CD4-positive, alpha-beta memory T cell (primary cell): Measurements from ENCODE around the gene ZDHHC8. TPM values are rescaled to one million over a fixed set of nuclear protein-coding genes. Genes with fewer than 3 reads are reported as not detected.
A peak's percentile ranks its signal among the peaks of the same experiment; 100 is the strongest.

ENCODE experiments used
- CTCF ChIA-PET: fragments of 350-600 bp; sonication (Branson Sonifier 250); formaldehyde crosslinking; loops from one replicate; lab custom pipeline; 2021; ENCODE audit warnings: inconsistent platforms; ENCODE audit not compliant: partially characterized antibody; lab: Charles Lee
- POLR2A ChIA-PET: fragments of 350-600 bp; sonication (Branson Sonifier 250); formaldehyde crosslinking; loops from one replicate; lab custom pipeline; 2021; ENCODE audit not compliant: partially characterized antibody; lab: Charles Lee
- DNase-seq, 5 donors: peaks; one replicate each; pipeline versions ENCODE4 v3.0.0 to v3.0.0-alpha.2; 2020 to 2022; ENCODE audit warnings: mixed read lengths in 1 of 5
- H3K27ac ChIP-seq: one replicate; pipeline ENCODE4 v1.7.0; 2013; ENCODE audit warnings: low read depth, low read length
- H3K27me3 ChIP-seq: 2 replicates; pipeline ENCODE4 v1.7.0; 2013; ENCODE audit warnings: mild to moderate bottlenecking, low read length, moderate library complexity; ENCODE audit not compliant: insufficient read depth
- H3K36me3 ChIP-seq: 2 replicates; pipeline ENCODE4 v1.7.0; 2013; ENCODE audit warnings: mild to moderate bottlenecking, low read length, moderate library complexity; ENCODE audit not compliant: insufficient read depth
- H3K4me1 ChIP-seq: 2 replicates; pipeline ENCODE4 v1.7.0; 2013; ENCODE audit warnings: mild to moderate bottlenecking, low read length, moderate library complexity; ENCODE audit not compliant: insufficient read depth
- H3K4me3 ChIP-seq, 2 donors: one replicate each; pipeline ENCODE4 v1.7.0; 2013; ENCODE audit warnings: low read length in 2 of 2, mild to moderate bottlenecking in 1 of 2
- H3K9me3 ChIP-seq, 2 donors: one replicate each; pipeline ENCODE4 v1.7.0; 2013; ENCODE audit warnings: low read length in 2 of 2, control low read depth in 1 of 2; ENCODE audit not compliant: control insufficient read depth in 1 of 2
- H3K27ac Mint-ChIP-seq, 7 donors: one replicate each; pipeline ENCODE4 v1.8.0; 2020 to 2021; ENCODE audit warnings: mixed read lengths in 7 of 7, mild to moderate bottlenecking in 6 of 7, inconsistent platforms in 3 of 7, moderate library complexity in 3 of 7
- H3K27me3 Mint-ChIP-seq, 2 donors: one replicate each; pipeline ENCODE4 v1.8.0; 2020 to 2021; ENCODE audit warnings: mixed read lengths in 2 of 2
- H3K36me3 Mint-ChIP-seq, 2 donors: one replicate each; pipeline ENCODE4 v1.8.0; 2020 to 2021; ENCODE audit warnings: mixed read lengths in 2 of 2, inconsistent platforms in 1 of 2, mild to moderate bottlenecking in 1 of 2
- H3K4me1 Mint-ChIP-seq, 4 donors: one replicate each; pipeline ENCODE4 v1.8.0; 2020 to 2021; ENCODE audit warnings: mixed read lengths in 4 of 4, mild to moderate bottlenecking in 1 of 4
- H3K4me3 Mint-ChIP-seq, 8 donors: one replicate each; pipeline ENCODE4 v1.8.0; 2020 to 2021; ENCODE audit warnings: mixed read lengths in 8 of 8, mild to moderate bottlenecking in 7 of 8, moderate library complexity in 6 of 8, inconsistent platforms in 3 of 8
- H3K9me3 Mint-ChIP-seq, 8 donors: one replicate each; pipeline ENCODE4 v1.8.0; 2020 to 2021; ENCODE audit warnings: mixed read lengths in 8 of 8, mild to moderate bottlenecking in 5 of 8, inconsistent platforms in 3 of 8, moderate library complexity in 1 of 8
- intact Hi-C: fragments of 100-400 bp; cut with micrococcal nuclease; formaldehyde crosslinking; loops from one replicate; pipeline ENCODE4 v1.15.1; 2023
- polyA plus RNA-seq, 2 donors: library from polyadenylated mRNA; unstranded; fragments of 300-500 nt; fragmentation: Illumina TruSeq; gene quantifications; one replicate each; pipeline ENCODE4 v1.2.3, GENCODE V29; 2021
- total RNA-seq, 2 experiments: library from RNA; stranded (reverse); gene quantifications; one replicate each; pipeline ENCODE4 v1.2.3, GENCODE V29; 2021

Gene ZDHHC8
- total and polyA plus RNA-seq, 4 experiments from 2014 or later = 1.0 to 81.7 (median 43.5) TPM

GRCh38 chr22:20191000-20191515 lies 59.5 kb downstream of the ZDHHC8 start:
- intact Hi-C loops = no loop called here
- Histone ChIP-seq H3K27me3 (no peaks in the 10 kb centered on the region), H3K36me3 (no peaks in the 10 kb centered on the region), H3K4me3 (no peak overlapping the region), H3K27ac (no peak overlapping the region), H3K9me3 (no peaks in the 10 kb centered on the region), H3K4me1 (no peaks in the 10 kb centered on the region)
- DNase-seq = no peak
- H3K4me1 Mint-ChIP-seq = no peaks in the 10 kb centered on the region
- CTCF ChIA-PET = no interaction called here
- H3K4me3 Mint-ChIP-seq = no peak overlapping the region
- POLR2A ChIA-PET = no interaction called here
- H3K36me3 Mint-ChIP-seq = no peaks in the 10 kb centered on the region
- H3K9me3 Mint-ChIP-seq = no peaks in the 10 kb centered on the region
- H3K27ac Mint-ChIP-seq = no peak overlapping the region
- H3K27me3 Mint-ChIP-seq = no peaks in the 10 kb centered on the region

- intact Hi-C loops = no loop called here
- no peak for DNase-seq
- Mint-ChIP-seq H3K27me3 (no peaks in the 10 kb centered on the region), H3K4me1 (no peaks in the 10 kb centered on the region), H3K27ac (no peak overlapping the region), H3K4me3 (no peak overlapping the region), H3K36me3 (no peaks in the 10 kb centered on the region), H3K9me3 (no peaks in the 10 kb centered on the region)
- H3K36me3 ChIP-seq = no peaks in the 10 kb centered on the region
- H3K27me3 ChIP-seq = no peaks in the 10 kb centered on the region
- H3K4me1 ChIP-seq = no peaks in the 10 kb centered on the region
- H3K4me3 ChIP-seq = no peak overlapping the region
- no peak overlapping the region for H3K27ac ChIP-seq
- ChIA-PET POLR2A (no interaction called here), CTCF (no interaction called here)
- no peaks in the 10 kb centered on the region for H3K9me3 ChIP-seq
Observed at GRCh38 chr22:20191803-20192202, 60.2 kb downstream of the ZDHHC8 start.

GRCh38 chr22:20192293-20192971 lies 60.8 kb downstream of the ZDHHC8 start:
- Histone ChIP-seq H3K27me3 (no peaks in the 10 kb centered on the region), H3K27ac (no peak overlapping the region), H3K4me3 (no peak overlapping the region), H3K4me1 (no peaks in the 10 kb centered on the region), H3K36me3 (no peaks in the 10 kb centered on the region), H3K9me3 (no peaks in the 10 kb centered on the region)
- H3K4me3 Mint-ChIP-seq = no peak overlapping the region
- H3K27ac Mint-ChIP-seq = no peak overlapping the region
- no peak for DNase-seq
- H3K27me3 Mint-ChIP-seq = no peaks in the 10 kb centered on the region
- no peaks in the 10 kb centered on the region for H3K4me1 Mint-ChIP-seq
- ChIA-PET POLR2A (no interaction called here), CTCF (no interaction called here)
- no peaks in the 10 kb centered on the region for H3K36me3 Mint-ChIP-seq
- H3K9me3 Mint-ChIP-seq = no peaks in the 10 kb centered on the region
- intact Hi-C loops = no loop called here

GRCh38 chr22:20192972-20193760 lies 61.6 kb downstream of the ZDHHC8 start:
- H3K9me3 ChIP-seq = no peaks in the 10 kb centered on the region
- DNase-seq = no peak
- no peak overlapping the region for H3K4me3 Mint-ChIP-seq
- no peaks in the 10 kb centered on the region for H3K4me1 Mint-ChIP-seq
- no peaks in the 10 kb centered on the region for H3K36me3 Mint-ChIP-seq
- no peaks in the 10 kb centered on the region for H3K27me3 Mint-ChIP-seq
- H3K27ac Mint-ChIP-seq = peak overlapping the region in 1 of 7 donors; percentile 13
- H3K4me1 ChIP-seq = no peaks in the 10 kb centered on the region
- H3K27me3 ChIP-seq = no peaks in the 10 kb centered on the region
- no peaks in the 10 kb centered on the region for H3K9me3 Mint-ChIP-seq
- no peak overlapping the region for H3K27ac ChIP-seq
- POLR2A ChIA-PET = no interaction called here
- intact Hi-C loops = no loop called here
- no peak overlapping the region for H3K4me3 ChIP-seq
- H3K36me3 ChIP-seq = no peaks in the 10 kb centered on the region
- CTCF ChIA-PET = no interaction called here

GRCh38 chr22:20193761-20194494 lies 62.3 kb downstream of the ZDHHC8 start:
- CTCF ChIA-PET = interaction anchor here (0.5 kb wide), 1 partner anchor 1070 kb away, joined by 3 read pairs; no protein-coding TSS in a partner anchor
- Mint-ChIP-seq H3K27ac (peak overlapping the region in 1 of 7 donors; percentile 18), H3K4me1 (no peaks in the 10 kb centered on the region), H3K9me3 (no peaks in the 10 kb centered on the region), H3K27me3 (no peaks in the 10 kb centered on the region), H3K36me3 (no peaks in the 10 kb centered on the region), H3K4me3 (no peak overlapping the region)
- no peaks in the 10 kb centered on the region for H3K9me3 ChIP-seq
- POLR2A ChIA-PET = no interaction called here
- no peak overlapping the region for H3K27ac ChIP-seq
- no peaks in the 10 kb centered on the region for H3K36me3 ChIP-seq
- no peaks in the 10 kb centered on the region for H3K4me1 ChIP-seq
- no peaks in the 10 kb centered on the region for H3K27me3 ChIP-seq
- no peak for DNase-seq
- no peak overlapping the region for H3K4me3 ChIP-seq
- intact Hi-C loops = no loop called here

GRCh38 chr22:20194681-20195593 lies 63.3 kb downstream of the ZDHHC8 start:
- no peak for DNase-seq
- no peaks in the 10 kb centered on the region for H3K4me1 Mint-ChIP-seq
- Histone ChIP-seq H3K9me3 (no peaks in the 10 kb centered on the region), H3K27me3 (no peaks in the 10 kb centered on the region), H3K27ac (no peak overlapping the region), H3K36me3 (no peaks in the 10 kb centered on the region), H3K4me1 (no peaks in the 10 kb centered on the region), H3K4me3 (no peak overlapping the region)
- intact Hi-C loops = no loop called here
- H3K36me3 Mint-ChIP-seq = no peaks in the 10 kb centered on the region
- H3K4me3 Mint-ChIP-seq = no peak overlapping the region
- no peak overlapping the region for H3K27ac Mint-ChIP-seq
- CTCF ChIA-PET = no interaction called here
- no peaks in the 10 kb centered on the region for H3K27me3 Mint-ChIP-seq
- POLR2A ChIA-PET = no interaction called here
- no peaks in the 10 kb centered on the region for H3K9me3 Mint-ChIP-seq
